Measurements from ENCODE around the gene KIAA0930.

GRCh38 chr22:45166932-45167331 is 73.8 kb downstream of the KIAA0930 start:
- TF ChIP-seq CTCF (IDR thresholded peaks at IDR 0.05 in 8 of 11, conservative IDR thresholded peaks at IDR 0.05 in 3 of 11) = no peak
- no peak for TF ChIP-seq POLR2A (IDR thresholded peaks at IDR 0.05)
- no peak for TF ChIP-seq POLR2AphosphoS5 (IDR thresholded peaks at IDR 0.05)

All from spleen (tissue), 7 donors.